H1 (cell line): ENCODE data around the gene TTC28. TPM values are rescaled to one million over a fixed set of nuclear protein-coding genes. Genes with fewer than 3 reads are reported as not detected.

Experiments
- CTCF ChIA-PET: fragments of 300-600 bp; sonication (Branson Sonifier 250); formaldehyde crosslinking; loops from one replicate; lab custom pipeline; 2021; ENCODE audit not compliant: partially characterized antibody; lab: Charles Lee
- POLR2A ChIA-PET: fragments of 300-600 bp; sonication (Branson Sonifier 250); formaldehyde crosslinking; loops from one replicate; lab custom pipeline; 2021; ENCODE audit warnings: inconsistent platforms; ENCODE audit not compliant: partially characterized antibody; lab: Charles Lee
- DNase-seq, 2 experiments: peaks; one replicate each; pipeline versions ENCODE4 v3.0.0 to v3.0.0-alpha.2; 2010 to 2022; ENCODE audit warnings: low spot score in 2 of 2, low read depth in 1 of 2, mixed read lengths in 1 of 2
- FAIRE-seq: peaks from 2 replicates; lab custom pipeline; 2011; peaks lifted over from hg19 to GRCh38; lab: Jason Lieb, UNC
- H2AFZ ChIP-seq: 2 replicates; pipeline ENCODE4 v1.8.1; 2012; ENCODE audit warnings: low read length, inconsistent platforms
- H2AK5ac ChIP-seq: 2 replicates; pipeline ENCODE4 v1.6.1; 2013; ENCODE audit warnings: low read depth, low read length
- H2BK120ac ChIP-seq: replicated peaks from 2 replicates; pipeline ENCODE3; 2013; ENCODE audit warnings: low read depth, low read length, inconsistent platforms
- H2BK12ac ChIP-seq: 2 replicates; pipeline ENCODE4 v1.6.1; 2013; ENCODE audit warnings: low read depth, low read length
- H2BK15ac ChIP-seq: 2 replicates; pipeline ENCODE4 v1.6.1; 2013; ENCODE audit warnings: low read length
- H2BK20ac ChIP-seq: 2 replicates; pipeline ENCODE4 v1.6.1; 2013; ENCODE audit warnings: low read length
- H2BK5ac ChIP-seq: 2 replicates; pipeline ENCODE4 v1.6.1; 2013; ENCODE audit warnings: low read depth, low read length
- H3K14ac ChIP-seq: 2 replicates; pipeline ENCODE4 v1.6.1; 2013; ENCODE audit warnings: inconsistent platforms; ENCODE audit not compliant: insufficient read length
- H3K18ac ChIP-seq: 2 replicates; pipeline ENCODE4 v1.6.1; 2013; ENCODE audit warnings: low read length; ENCODE audit errors: extremely low read depth
- H3K23ac ChIP-seq: 2 replicates; pipeline ENCODE4 v1.6.1; 2013; ENCODE audit warnings: inconsistent platforms; ENCODE audit not compliant: insufficient read length
- H3K23me2 ChIP-seq: 2 replicates; pipeline ENCODE4 v1.6.1; 2013; ENCODE audit warnings: low read depth, low read length
- H3K27ac ChIP-seq: 2 replicates; pipeline ENCODE4 v1.6.1; 2011; ENCODE audit warnings: low read depth, low read length, inconsistent platforms
- H3K27me3 ChIP-seq, 4 experiments: replicated peaks in 1 of 4; 1 replicate in 1 of 4; 2 replicates in 3 of 4; pipeline versions ENCODE4 v1.6.1 to v1.8.1; 2011 to 2013; ENCODE audit warnings: low read length in 3 of 4, mild to moderate bottlenecking in 3 of 4, inconsistent platforms in 2 of 4, mixed read lengths in 2 of 4, moderate library complexity in 1 of 4; ENCODE audit not compliant: control insufficient read depth in 3 of 4, insufficient read depth in 3 of 4; ENCODE audit errors: extremely low read depth in 1 of 4
- H3K36me3 ChIP-seq, 4 experiments: 2 replicates each; pipeline versions ENCODE4 v1.6.1 to v1.8.1; 2011 to 2013; ENCODE audit warnings: mild to moderate bottlenecking in 4 of 4, low read length in 3 of 4, moderate library complexity in 2 of 4, control low read depth in 1 of 4, inconsistent platforms in 1 of 4; ENCODE audit not compliant: insufficient read depth in 4 of 4, control insufficient read depth in 2 of 4
- H3K4ac ChIP-seq: replicated peaks from 2 replicates; pipeline ENCODE3; 2013; ENCODE audit warnings: low read length, low read depth, mixed read lengths, inconsistent platforms; ENCODE audit not compliant: insufficient read length
- H3K4me1 ChIP-seq, 4 experiments: replicated peaks in 1 of 4; 1 replicate in 1 of 4; 2 replicates in 3 of 4; pipeline versions ENCODE4 v1.6.1 to v1.8.1; 2011 to 2013; ENCODE audit warnings: low read length in 3 of 4, inconsistent platforms in 2 of 4, mixed read lengths in 1 of 4; ENCODE audit not compliant: insufficient read depth in 4 of 4, control insufficient read depth in 3 of 4
- H3K4me2 ChIP-seq, 2 experiments: 2 replicates each; pipeline versions ENCODE4 v1.6.1 to v1.8.1; 2011 to 2013; ENCODE audit warnings: low read depth in 2 of 2, low read length in 2 of 2, control low read depth in 1 of 2, inconsistent platforms in 1 of 2, mild to moderate bottlenecking in 1 of 2; ENCODE audit not compliant: insufficient read depth in 1 of 2
- H3K4me3 ChIP-seq, 4 experiments: fragments of 200-600, 300-600 bp in 1 of 4; sonication (generic), shearing (Covaris generic), sonication (Bioruptor Twin) in 1 of 4; 2 replicates each; pipeline versions ENCODE4 v1.5.1 to v1.8.1; 2011 to 2016; ENCODE audit warnings: low read length in 4 of 4, low read depth in 3 of 4, control low read depth in 2 of 4, inconsistent platforms in 2 of 4, mild to moderate bottlenecking in 2 of 4, mixed read lengths in 1 of 4, moderate library complexity in 1 of 4; ENCODE audit not compliant: insufficient read depth in 2 of 4; ENCODE audit errors: extremely low read depth in 1 of 4
- H3K56ac ChIP-seq: replicated peaks from 2 replicates; pipeline ENCODE3; 2013; ENCODE audit warnings: low read depth, mild to moderate bottlenecking, mixed read lengths, low read length, inconsistent platforms; ENCODE audit not compliant: insufficient read length
- H3K79me1 ChIP-seq: 2 replicates; pipeline ENCODE4 v1.6.1; 2013; ENCODE audit warnings: low read depth, low read length, control low read depth
- H3K79me2 ChIP-seq, 2 experiments: 2 replicates each; pipeline versions ENCODE4 v1.6.1 to v1.8.1; 2012 to 2013; ENCODE audit warnings: low read length in 2 of 2, mild to moderate bottlenecking in 2 of 2, inconsistent platforms in 1 of 2; ENCODE audit not compliant: insufficient read depth in 2 of 2, control insufficient read depth in 1 of 2
- H3K9ac ChIP-seq, 4 experiments: replicated peaks in 1 of 4; 1 replicate in 1 of 4; 2 replicates in 3 of 4; pipeline versions ENCODE4 v1.6.1 to v1.8.1; 2011 to 2013; ENCODE audit warnings: low read depth in 3 of 4, low read length in 3 of 4, control low read depth in 2 of 4, mild to moderate bottlenecking in 2 of 4, moderate library complexity in 2 of 4, inconsistent platforms in 1 of 4; ENCODE audit errors: extremely low read depth in 1 of 4
- H3K9me3 ChIP-seq, 2 experiments: 2 replicates each; pipeline versions ENCODE4 v1.6.1 to v1.8.1; 2012 to 2013; ENCODE audit warnings: mild to moderate bottlenecking in 2 of 2, moderate library complexity in 2 of 2, control low read depth in 1 of 2, inconsistent platforms in 1 of 2, low read depth in 1 of 2, low read length in 1 of 2, mixed read lengths in 1 of 2; ENCODE audit not compliant: insufficient read depth in 2 of 2
- H4K20me1 ChIP-seq, 2 experiments: replicated peaks in 1 of 2; 2 replicates each; pipeline versions ENCODE3 to v1.8.1; 2011 to 2013; ENCODE audit warnings: inconsistent platforms in 2 of 2, low read length in 2 of 2, mild to moderate bottlenecking in 1 of 2; ENCODE audit not compliant: insufficient read depth in 2 of 2, control insufficient read depth in 1 of 2
- H4K5ac ChIP-seq: 2 replicates; pipeline ENCODE4 v1.6.1; 2013; ENCODE audit warnings: low read length, low read depth, mixed read lengths, inconsistent platforms; ENCODE audit not compliant: insufficient read length
- H4K8ac ChIP-seq: 2 replicates; pipeline ENCODE4 v1.8.0; 2013; ENCODE audit warnings: mild to moderate bottlenecking, moderate library complexity, low read length, inconsistent platforms; ENCODE audit not compliant: insufficient read depth; ENCODE audit errors: extremely low read depth
- H4K91ac ChIP-seq: replicated peaks from 2 replicates; pipeline ENCODE3; 2013; ENCODE audit warnings: low read length, mixed read lengths, inconsistent platforms; ENCODE audit not compliant: insufficient read length
- CBX5 ChIP-seq: fragments of 300-800, 300-1000 bp; sonication (generic); IDR thresholded peaks from 2 replicates; pipeline ENCODE4 v1.7.1; 2016; ENCODE audit warnings: antibody characterized with exemption, low read length, low read depth
- E2F6 ChIP-seq: IDR thresholded peaks from 2 replicates; pipeline ENCODE4 v1.6.1; 2012; ENCODE audit warnings: inconsistent platforms
- RBBP5 ChIP-seq: IDR thresholded peaks from 2 replicates; pipeline ENCODE4 v1.7.1; 2012; ENCODE audit warnings: low read depth, mild to moderate bottlenecking, inconsistent platforms, low read length, moderate library complexity, borderline replicate concordance
- polyA plus RNA-seq, 7 experiments: library from polyadenylated mRNA; depleted of rRNA in 3 of 7; stranded (reverse) in 5 of 7; unstranded in 2 of 7; fragments of >200 nt in 5 of 7; fragments of 200-250 nt in 2 of 7; gene quantifications; 1 replicate in 5 of 7; 2 replicates in 1 of 7; 4 replicates in 1 of 7; pipeline versions ENCODE4 v1.2.1 to v1.2.3, GENCODE V29; 2011 to 2013; ENCODE audit warnings: missing spikeins in 2 of 7, mixed read lengths in 2 of 7
- total RNA-seq: library from RNA; stranded (reverse); fragmentation: NEBNext Ultra II Directional; extraction: Animal tissue kit (Norgen Biotek cat#: 25700); gene quantifications from 2 replicates; pipeline ENCODE4 v1.2.1, GENCODE V29; 2021

TTC28 gene
- total and polyA plus RNA-seq, 2 of the 8 experiments (the other 6 are each of a cell fraction or from before 2014, with no cell fraction given): 2.6 to 12.6 TPM

- H2BK120ac ChIP-seq: no peak overlapping the region
- H3K4me1 ChIP-seq: no peaks in the 10 kb centered on the region
- DNase-seq (no peak), FAIRE-seq (no peak)
- H2BK20ac ChIP-seq: no peak overlapping the region
- H3K18ac ChIP-seq: no peak overlapping the region
- H2BK12ac ChIP-seq: no peak overlapping the region
- no peaks in the 10 kb centered on the region for H3K79me1 ChIP-seq
- H2BK5ac ChIP-seq: no peak overlapping the region
- no peak overlapping the region for H2AFZ ChIP-seq
- TF ChIP-seq E2F6 (no peak), RBBP5 (no peak), CBX5 (no peak)
- H2AK5ac ChIP-seq: no peak overlapping the region
- H2BK15ac ChIP-seq: no peak overlapping the region
- no peak overlapping the region for H3K4me2 ChIP-seq
- H3K14ac ChIP-seq: no peak overlapping the region
- H3K23me2 ChIP-seq: no peaks in the 10 kb centered on the region
- H3K27ac ChIP-seq: no peak overlapping the region
- no peak overlapping the region for H3K4ac ChIP-seq
- no peaks in the 10 kb centered on the region for H3K79me2 ChIP-seq
- CTCF ChIA-PET: no interaction called here
- POLR2A ChIA-PET: no interaction called here
- no peak overlapping the region for H4K91ac ChIP-seq
- H3K4me3 ChIP-seq: no peak overlapping the region
- H3K36me3 ChIP-seq: no peaks in the 10 kb centered on the region
- H3K56ac ChIP-seq: no peak overlapping the region
- H4K5ac ChIP-seq: no peak overlapping the region
- H3K23ac ChIP-seq: no peak overlapping the region
- H3K9ac ChIP-seq: no peak overlapping the region
- H4K8ac ChIP-seq: no peak overlapping the region
- H4K20me1 ChIP-seq: no peaks in the 10 kb centered on the region
- no peaks in the 10 kb centered on the region; a peak in 1 of 4 replicates for H3K9me3 ChIP-seq
- H3K27me3 ChIP-seq: no peaks in the 10 kb centered on the region
Observed at GRCh38 chr22:28650463-28650862, 29.2 kb downstream of the TTC28 start.
